SH-SY5Y (cell line): ENCODE results near the gene TNS4.

ENCODE experiments used
- GATA2 ChIP-seq: IDR thresholded peaks from 2 replicates; pipeline ENCODE4 v1.6.1; 2011; ENCODE audit warnings: mild to moderate bottlenecking, low read depth, low read length
- GATA3 ChIP-seq: IDR thresholded peaks from 2 replicates; pipeline ENCODE4 v1.6.1; 2011; ENCODE audit warnings: low read depth, mild to moderate bottlenecking, low read length, moderate library complexity

DNA sequence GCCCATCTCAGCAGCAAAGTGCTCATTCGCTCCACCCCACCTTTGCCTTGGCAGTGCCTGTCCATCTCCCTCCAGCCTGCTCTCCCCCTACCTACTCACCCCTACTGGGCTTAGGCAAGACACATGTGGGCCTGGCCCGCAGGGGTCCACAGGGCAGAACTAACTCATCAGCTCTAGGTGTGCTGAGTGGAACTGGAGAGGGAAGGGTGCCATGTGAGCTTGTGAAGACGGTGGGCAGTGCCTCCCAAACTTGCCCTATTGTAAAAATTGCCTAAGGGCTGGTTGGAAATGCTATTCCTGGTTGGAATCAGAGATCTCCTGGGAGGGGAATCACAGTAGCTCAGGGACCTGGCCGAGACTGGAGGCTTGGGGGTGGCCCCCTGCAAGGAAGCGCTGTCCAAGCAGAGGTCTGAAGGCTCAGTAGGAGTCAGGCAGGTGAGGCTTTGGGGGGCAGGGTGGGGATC, 29.1 kb upstream of the TNS4 start:
- no peak for TF ChIP-seq GATA2
- no peak for TF ChIP-seq GATA3
